ENCODE measurements around the gene OSGIN1. TPM values are rescaled to one million over a fixed set of nuclear protein-coding genes. Genes with fewer than 3 reads are reported as not detected.

The OSGIN1 gene, protein sequence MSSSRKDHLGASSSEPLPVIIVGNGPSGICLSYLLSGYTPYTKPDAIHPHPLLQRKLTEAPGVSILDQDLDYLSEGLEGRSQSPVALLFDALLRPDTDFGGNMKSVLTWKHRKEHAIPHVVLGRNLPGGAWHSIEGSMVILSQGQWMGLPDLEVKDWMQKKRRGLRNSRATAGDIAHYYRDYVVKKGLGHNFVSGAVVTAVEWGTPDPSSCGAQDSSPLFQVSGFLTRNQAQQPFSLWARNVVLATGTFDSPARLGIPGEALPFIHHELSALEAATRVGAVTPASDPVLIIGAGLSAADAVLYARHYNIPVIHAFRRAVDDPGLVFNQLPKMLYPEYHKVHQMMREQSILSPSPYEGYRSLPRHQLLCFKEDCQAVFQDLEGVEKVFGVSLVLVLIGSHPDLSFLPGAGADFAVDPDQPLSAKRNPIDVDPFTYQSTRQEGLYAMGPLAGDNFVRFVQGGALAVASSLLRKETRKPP
- 0.13 TPM in 1 of 2 replicates, not detected in the other for total RNA-seq (2014; rRNA removed; shearing (Covaris generic); ENCODE audit: low replicate concordance)

DNA sequence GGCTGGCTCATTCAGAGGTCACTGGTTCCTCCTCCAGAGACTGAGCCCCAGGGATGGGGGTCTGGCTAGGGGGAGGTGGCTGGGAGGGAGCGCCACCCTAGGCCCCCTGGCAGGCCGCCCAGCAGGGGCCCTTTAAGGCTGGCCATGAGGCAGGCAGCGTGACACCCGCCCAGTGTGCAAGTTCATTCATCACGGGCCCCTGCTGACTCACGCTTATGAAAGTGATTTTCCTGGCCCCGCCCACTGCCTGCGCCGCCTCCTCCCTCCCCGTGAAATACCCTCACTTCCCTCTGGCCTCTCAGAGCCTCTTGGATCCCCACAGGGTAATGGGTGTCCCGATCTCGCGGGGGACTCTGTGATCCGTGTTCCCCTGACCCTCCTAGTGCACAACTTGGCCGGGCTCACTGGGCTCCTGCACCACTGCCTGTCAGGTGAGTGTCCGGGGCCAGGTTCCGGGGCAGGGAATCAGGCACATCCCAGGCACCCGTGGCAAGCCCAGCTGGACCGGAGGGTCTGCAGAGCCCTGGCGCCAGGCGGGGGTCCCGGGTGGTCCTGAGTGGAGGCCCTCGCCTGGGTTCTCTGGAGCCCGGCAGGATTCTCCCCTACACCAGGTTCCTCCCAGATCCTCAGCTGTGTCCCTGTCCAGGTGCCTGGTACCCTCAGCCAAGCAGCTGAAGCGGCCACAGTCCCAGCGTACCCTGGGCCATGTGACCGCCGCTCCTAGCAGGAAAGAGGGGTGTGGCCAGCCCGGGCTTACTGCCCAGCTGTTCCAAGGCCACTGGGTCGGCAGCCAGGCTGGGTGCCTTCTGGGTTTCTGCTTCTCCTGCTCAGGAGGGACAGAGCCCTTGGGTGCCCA lies at the start of gene OSGIN1:
Gene OSGIN1, plus strand, starts transcription at position 301 of the 856 bp plus-strand sequence. CDS start 4,432 bp downstream, outside the sequence.
- DNase-seq: peak; percentile 88
- Histone ChIP-seq H3K9me3 (no peaks in the 10 kb centered on the region), H3K27me3 (no peaks in the 10 kb centered on the region), H3K36me3 (no peaks in the 10 kb centered on the region), H3K4me3 (peak within 1 kb of the TSS; percentile 57)

DNA sequence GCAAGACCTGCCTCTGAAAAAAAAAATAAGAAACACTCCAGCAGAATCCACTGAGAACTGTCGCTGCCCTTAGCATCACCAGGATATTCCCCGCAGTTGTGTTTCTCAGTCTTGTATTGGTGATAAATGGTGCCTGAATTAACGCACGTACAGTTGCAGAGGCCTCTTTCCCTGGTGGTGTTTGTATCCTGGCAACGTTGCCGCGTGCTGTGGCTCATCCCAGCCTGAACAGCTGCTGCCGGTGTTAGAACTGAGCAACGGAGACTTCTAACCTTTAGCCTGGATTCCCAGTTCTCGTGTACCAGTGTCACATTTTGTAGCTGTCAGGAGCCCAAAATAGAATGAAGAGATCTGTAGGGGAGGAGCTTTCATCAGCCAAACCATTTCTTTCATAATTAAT lies 49.3 kb upstream of the OSGIN1 start:
- Histone ChIP-seq H3K4me3 (no peak overlapping the region), H3K36me3 (no peaks in the 10 kb centered on the region), H3K27me3 (no peaks in the 10 kb centered on the region), H3K9me3 (no peaks in the 10 kb centered on the region)
- no peak for DNase-seq

- H3K36me3 ChIP-seq: no peaks in the 10 kb centered on the region
- H3K27me3 ChIP-seq: no peaks in the 10 kb centered on the region
- H3K4me3 ChIP-seq: no peak overlapping the region
- no peak for DNase-seq
- H3K9me3 ChIP-seq: no peaks in the 10 kb centered on the region
These were observed 46.4 kb upstream of the OSGIN1 start for GRCh38 chr16:83906683-83907082.

DNA sequence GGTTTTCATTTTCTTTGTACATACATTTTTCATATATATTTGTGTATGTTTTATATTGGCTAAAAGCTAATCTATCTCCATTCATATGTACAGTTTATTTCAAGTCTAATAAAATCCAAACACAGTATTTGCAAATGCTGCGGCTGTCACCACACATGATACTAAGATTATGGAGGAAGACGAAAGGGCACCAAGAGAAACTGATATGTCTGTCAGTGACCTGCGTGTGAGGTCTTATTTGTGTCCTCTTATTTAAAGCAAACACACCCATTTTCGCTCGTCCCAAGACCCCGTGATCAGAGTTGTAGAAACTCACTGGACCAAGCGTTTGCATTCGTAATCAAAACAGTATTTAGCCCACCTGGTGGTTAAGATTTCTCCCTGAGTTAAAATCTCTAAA lies 45.9 kb upstream of the OSGIN1 start:
- no peak for DNase-seq
- Histone ChIP-seq H3K4me3 (no peak overlapping the region), H3K27me3 (no peaks in the 10 kb centered on the region), H3K36me3 (no peaks in the 10 kb centered on the region), H3K9me3 (no peaks in the 10 kb centered on the region)

GRCh38 chr16:83907631-83908250 lies 45.3 kb upstream of the OSGIN1 start:
- DNase-seq: no peak
- Histone ChIP-seq H3K4me3 (no peak overlapping the region), H3K9me3 (no peaks in the 10 kb centered on the region), H3K36me3 (no peaks in the 10 kb centered on the region), H3K27me3 (no peaks in the 10 kb centered on the region)

GRCh38 chr16:83908798-83909197 lies 44.2 kb upstream of the OSGIN1 start:
- no peak for DNase-seq
- Histone ChIP-seq H3K9me3 (no peaks in the 10 kb centered on the region), H3K4me3 (no peak overlapping the region), H3K27me3 (no peaks in the 10 kb centered on the region), H3K36me3 (no peaks in the 10 kb centered on the region)

DNA sequence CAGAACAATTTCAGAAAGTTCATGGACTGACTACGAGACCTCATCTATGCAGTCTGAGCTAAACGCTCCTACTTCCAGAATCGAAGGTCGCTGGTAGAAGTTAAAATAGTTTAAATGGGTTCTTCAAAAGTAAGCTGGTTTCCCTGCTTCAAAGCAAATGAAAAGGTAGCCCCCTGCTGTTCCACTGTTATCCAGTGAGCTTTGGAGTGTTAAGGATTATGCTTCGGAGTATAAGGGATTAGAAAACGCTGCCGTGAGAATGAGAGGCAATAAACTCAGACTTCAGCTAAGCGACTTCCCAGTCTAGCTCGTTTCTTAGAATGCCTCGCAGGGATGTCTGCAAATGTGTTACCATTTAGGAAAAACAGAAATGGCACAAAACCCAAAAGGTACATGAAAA lies 41.8 kb upstream of the OSGIN1 start:
- no peak for DNase-seq
- Histone ChIP-seq H3K4me3 (no peak overlapping the region), H3K27me3 (no peaks in the 10 kb centered on the region), H3K36me3 (no peaks in the 10 kb centered on the region), H3K9me3 (no peaks in the 10 kb centered on the region)

GRCh38 chr16:83912519-83913244 lies 40.4 kb upstream of the OSGIN1 start:
- H3K27me3 ChIP-seq: no peaks in the 10 kb centered on the region

DNA sequence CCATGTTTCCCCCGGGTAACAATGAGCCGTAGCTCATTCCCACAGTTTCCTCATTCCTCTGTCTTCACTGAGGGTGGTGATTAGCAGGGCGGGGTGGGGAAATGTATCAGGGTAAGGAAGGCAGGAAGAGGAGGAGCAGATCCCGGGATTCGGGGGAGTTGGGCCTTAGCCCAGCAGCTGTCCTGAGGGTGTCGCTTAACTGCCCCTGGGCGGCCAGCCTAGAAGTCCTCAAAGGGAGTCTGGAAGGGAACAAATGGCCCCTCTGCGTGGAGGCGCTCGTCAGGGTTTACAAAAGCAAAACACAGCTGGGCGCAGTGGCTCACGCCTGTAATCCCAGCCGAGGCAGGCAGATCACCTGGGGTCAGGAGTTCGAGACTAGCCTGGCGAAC lies 39.8 kb upstream of the OSGIN1 start:
- H3K36me3 ChIP-seq: no peaks in the 10 kb centered on the region
- no peaks in the 10 kb centered on the region for H3K9me3 ChIP-seq
- DNase-seq: no peak
- no peaks in the 10 kb centered on the region for H3K27me3 ChIP-seq
- H3K4me3 ChIP-seq: no peak overlapping the region

More at GRCh38 chr16:83912519-83913244, 40.4 kb upstream of the OSGIN1 start:
- H3K36me3 ChIP-seq: no peaks in the 10 kb centered on the region
- H3K4me3 ChIP-seq: no peak overlapping the region
- DNase-seq: no peak
- no peaks in the 10 kb centered on the region for H3K9me3 ChIP-seq

DNA sequence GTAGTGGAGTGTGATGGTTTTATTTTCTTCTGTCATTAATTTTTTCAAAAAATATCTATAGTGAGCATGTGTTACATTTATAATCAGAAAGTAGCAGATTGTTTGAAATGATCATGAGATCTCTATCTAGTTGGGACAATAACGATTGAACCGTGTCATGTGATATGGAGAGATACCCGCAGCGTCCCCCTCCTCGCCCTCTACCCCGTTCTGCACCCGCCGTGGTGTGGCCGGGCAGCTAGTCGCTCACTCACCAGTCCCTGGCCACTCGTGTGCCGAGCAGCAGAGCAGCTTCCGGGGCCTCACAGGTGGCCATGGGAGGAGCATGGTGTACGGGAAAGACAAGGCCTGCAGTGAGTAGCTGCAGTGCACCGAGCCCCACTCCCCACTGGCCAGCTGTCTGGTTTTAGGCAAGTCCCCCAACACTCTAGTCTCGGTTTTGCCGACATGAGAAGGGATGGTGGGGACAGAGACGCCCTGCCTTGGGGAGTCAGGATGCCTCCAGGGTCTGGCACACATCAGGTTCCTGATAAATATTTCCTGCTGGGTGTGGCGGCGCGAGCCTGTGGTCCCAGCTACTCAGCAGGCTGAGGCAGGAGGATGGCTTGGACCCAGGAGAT lies 38.8 kb upstream of the OSGIN1 start:
- DNase-seq: no peak
- no peaks in the 10 kb centered on the region for H3K36me3 ChIP-seq
- no peaks in the 10 kb centered on the region for H3K27me3 ChIP-seq
- H3K9me3 ChIP-seq: no peaks in the 10 kb centered on the region
- H3K4me3 ChIP-seq: no peak overlapping the region

DNA sequence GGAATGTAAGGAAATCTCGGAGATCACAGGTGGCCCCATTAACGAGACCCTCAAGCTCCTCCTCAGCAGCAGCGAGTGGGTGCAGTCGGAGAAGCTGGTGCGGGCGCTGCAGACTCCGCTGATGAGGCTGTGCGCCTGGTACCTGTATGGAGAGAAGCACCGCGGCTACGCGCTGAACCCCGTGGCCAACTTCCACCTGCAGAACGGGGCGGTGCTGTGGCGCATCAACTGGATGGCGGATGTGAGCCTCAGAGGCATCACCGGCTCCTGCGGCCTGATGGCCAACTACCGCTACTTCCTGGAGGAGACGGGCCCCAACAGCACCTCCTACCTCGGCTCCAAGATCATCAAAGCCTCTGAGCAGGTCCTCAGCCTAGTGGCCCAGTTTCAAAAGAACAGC lies 38.0 kb upstream of the OSGIN1 start:
- no peaks in the 10 kb centered on the region for H3K27me3 ChIP-seq
- DNase-seq: no peak

GRCh38 chr16:83915491-83915890 lies 37.5 kb upstream of the OSGIN1 start:
- H3K36me3 ChIP-seq: no peaks in the 10 kb centered on the region
- H3K27me3 ChIP-seq: no peaks in the 10 kb centered on the region
- no peaks in the 10 kb centered on the region for H3K9me3 ChIP-seq
- no peak overlapping the region for H3K4me3 ChIP-seq
- DNase-seq: no peak

More for the DNA sequence above, 38.0 kb upstream of the OSGIN1 start:
- Histone ChIP-seq H3K9me3 (no peaks in the 10 kb centered on the region), H3K4me3 (no peak overlapping the region), H3K36me3 (no peaks in the 10 kb centered on the region)

DNA sequence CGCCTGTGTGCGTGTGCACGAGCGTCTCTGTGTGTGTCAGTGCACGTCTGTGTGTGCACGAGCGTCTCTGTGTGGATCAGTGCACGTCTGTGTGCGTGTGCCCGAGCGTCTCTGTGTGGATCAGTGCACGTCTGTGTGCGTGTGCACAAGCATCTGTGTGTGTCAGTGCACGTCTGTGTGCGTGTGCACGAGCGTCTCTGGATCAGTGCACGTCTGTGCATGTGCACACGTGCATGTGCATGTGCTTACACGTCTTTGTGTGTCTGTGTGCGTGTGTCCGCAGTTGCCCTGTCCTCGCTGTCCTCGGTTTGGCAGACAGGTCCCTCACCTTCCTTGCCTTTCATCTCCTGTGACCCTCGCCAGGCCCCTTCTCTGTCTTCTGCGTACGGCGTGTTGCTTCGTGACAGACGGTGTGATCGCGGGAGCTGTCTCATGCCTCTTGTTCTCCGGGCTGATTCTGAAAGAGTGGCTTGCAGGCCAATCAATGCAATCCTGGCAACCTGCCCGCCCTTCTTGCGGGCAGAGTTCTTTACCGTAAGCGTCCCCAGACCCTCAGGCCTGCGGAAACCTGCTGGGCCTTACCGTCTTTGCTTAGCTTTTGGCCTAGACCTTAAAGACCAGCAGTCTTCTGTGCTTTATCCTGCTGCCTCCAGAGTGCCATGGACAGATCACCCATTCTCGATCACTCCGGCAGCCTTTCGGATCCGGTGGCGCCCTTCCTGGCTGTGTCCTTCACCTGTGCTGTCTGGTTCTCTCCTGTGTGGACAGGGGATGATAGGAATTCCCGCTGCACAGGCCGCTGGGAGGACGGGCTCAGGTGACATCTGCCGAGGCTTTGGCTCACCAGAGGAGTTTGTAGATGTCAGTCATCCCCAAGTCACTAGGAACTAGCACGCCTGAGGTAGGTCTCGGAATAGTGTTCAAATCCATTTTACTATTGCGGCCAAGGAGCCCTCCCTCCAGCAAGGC lies 35.6 kb upstream of the OSGIN1 start:
- Histone ChIP-seq H3K4me3 (no peak overlapping the region), H3K36me3 (no peaks in the 10 kb centered on the region), H3K27me3 (no peaks in the 10 kb centered on the region), H3K9me3 (no peaks in the 10 kb centered on the region)
- DNase-seq: no peak

DNA sequence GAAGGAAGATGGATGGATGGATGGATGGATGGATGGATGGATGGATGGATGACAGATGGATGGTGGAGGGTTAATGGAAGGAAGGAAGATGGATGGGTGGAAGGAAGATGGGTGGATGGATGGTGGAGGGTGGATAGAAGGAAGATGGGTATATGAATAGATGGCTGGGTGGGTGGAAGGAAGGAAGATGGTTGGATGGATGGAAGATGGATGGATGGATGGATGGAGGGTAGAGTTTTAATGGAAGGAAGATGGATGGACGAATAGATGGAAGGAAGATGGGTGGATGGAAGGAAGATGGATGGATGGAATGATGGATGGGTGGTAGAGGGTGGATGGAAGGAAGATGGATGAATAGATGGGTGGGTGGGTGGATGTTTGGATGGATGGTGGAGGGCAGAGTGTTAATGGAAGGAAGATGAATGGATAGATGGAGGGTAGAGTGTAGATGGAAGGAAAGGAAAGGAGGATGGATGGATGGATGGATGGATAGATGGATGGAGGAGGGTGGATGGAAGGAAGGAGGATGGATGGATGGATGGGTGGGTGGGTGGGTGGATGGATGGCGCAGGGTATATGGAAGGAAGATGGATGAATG lies 32.0 kb upstream of the OSGIN1 start:
- Histone ChIP-seq H3K36me3 (no peaks in the 10 kb centered on the region), H3K9me3 (no peaks in the 10 kb centered on the region), H3K4me3 (no peak overlapping the region), H3K27me3 (no peaks in the 10 kb centered on the region)
- no peak for DNase-seq

All from MG63 (cell line).